HG02623 (cell line): Measurements from ENCODE around the gene EMC9.

Experiments used
- ATAC-seq: cut with Tn5 transposase; IDR thresholded peaks from one replicate; pipeline ENCODE4 v1.9.1; 2021; ENCODE audit warnings: moderate library complexity; ENCODE audit not compliant: unreplicated experiment

The EMC9 gene

DNA sequence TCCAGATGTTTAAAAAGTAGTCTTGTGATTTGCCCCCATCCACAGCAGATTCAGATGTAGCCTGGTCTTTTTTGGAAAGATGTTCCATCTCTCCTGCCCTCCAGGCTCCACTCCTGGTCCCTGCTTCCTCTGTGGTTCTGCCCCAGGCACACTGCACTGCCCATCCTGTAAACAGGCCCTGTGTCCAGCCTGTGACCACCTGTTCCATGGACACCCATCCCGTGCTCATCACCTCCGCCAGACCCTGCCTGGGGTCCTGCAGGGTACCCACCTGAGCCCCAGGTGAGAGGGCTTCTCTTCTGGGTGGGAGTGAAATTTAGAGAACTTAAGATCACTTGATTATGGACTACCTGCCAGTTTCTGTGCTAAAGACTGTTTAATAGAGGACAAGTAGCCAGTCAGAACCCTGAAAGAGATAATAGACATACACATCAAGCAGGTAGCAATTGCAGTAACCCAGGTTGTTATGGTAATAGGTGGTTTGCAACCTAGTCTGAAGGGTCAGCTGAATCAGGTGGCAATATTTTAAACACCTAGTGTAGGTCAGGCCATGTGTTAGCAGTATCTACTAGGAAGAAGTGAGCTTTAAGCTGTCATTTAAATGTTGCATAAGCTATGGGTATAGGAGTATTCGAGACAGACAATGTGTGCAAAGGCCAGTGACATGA lies 8.0 kb upstream of the EMC9 start:
- no peak for ATAC-seq

DNA sequence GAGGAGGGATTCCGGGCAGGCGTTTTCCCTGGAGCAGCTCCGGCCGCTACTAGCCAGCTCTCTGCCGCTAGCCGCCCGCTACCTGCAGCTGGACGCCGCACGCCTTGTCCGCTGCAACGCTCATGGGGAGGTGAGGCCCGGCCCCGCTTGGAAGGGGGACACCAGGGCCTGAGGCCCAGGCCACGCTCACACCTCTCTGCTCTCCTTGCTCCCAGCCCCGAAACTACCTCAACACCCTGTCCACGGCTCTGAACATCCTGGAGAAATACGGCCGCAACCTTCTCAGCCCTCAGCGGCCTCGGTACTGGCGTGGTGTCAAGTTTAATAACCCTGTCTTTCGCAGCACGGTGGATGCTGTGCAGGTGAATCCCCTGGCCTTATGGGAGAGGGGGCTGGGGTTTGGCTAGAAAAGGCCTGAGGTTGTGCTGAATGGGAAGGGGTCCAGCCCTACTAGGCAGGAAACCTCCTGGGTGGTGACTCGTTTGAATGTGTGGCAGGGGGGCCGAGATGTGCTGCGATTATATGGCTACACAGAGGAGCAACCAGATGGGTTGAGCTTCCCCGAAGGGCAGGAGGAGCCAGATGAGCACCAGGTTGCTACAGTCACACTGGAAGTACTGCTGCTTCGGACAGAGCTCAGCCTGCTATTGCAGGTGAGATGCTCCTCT lies 6.5 kb upstream of the EMC9 start:
- ATAC-seq, result no peak

DNA sequence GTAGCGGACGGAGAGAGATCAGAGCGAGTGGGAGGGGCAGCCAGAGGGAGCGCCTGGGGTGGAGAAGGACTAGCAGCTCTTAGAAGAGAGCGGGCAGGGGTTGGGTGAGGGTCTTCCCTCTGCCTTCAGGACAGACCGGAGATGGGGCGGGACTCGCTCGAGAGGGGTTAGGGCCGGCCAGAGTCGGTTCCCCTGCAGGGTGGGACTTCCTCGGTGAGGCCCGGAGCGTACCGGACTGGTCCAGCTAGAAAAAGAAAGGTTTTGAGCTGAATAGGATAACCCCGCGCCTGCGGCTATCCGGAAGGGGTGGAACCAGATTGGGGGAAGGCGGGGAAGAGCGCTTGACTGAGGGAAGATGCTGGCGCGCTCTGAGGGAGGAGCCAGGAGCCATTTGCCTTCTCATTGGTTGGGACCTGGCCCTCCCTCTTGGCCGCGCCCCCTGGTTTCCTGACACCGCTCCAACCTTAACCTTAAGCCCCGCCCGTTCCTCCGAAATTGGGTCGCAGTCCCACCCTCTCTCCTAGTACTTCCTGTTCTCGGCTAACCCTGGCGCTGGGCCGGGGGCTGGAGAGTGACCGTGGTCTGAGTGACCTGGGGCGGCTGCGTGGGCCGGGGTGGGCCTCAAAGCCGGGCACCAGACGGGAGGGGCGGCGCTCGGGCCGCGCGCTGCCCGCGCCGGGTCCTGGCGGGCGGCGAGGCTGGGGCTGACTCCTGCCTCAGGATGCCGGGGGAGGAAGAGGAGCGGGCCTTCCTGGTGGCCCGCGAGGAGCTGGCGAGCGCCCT lies 5.8 kb upstream of the EMC9 start, which contains the start of gene RNF31:
Gene RNF31, plus strand, starts transcription at position 521 of the 783 bp plus-strand sequence. Its CDS starts 201 bp downstream, at position 722.
- ATAC-seq, result peak; percentile 78

DNA sequence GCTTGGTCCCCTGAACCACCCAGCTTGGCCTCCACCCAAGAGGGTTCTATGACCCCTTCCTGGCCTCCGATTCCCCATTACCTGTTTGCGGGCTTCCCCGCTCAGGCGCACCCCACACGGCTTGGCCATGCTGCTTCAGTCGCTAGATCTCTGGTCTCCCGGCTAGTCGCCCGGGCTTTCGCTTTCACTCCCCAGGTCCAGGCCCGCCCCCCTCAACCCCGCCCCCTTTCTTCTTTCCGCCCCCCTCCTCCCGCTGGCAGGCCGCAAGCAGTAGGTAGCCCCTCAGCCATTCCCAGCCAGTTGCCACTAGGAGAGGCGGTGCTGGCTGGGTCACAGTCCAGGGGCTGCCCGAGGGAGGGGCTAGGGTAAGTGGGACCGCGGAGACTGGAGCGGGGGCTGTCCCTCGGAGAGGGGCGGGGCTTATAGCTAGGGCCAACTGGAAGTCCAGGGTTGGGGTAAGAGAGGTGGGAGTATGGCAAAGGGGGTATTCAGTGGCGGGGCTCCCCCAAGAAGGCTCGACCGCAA lies 5.1 kb upstream of the EMC9 start, which contains the start of gene PSME2:
Gene PSME2, minus strand, starts transcription at position 158 of the 525 bp plus-strand sequence. Its CDS starts 29 bp downstream, at position 129.
- ATAC-seq, result peak; percentile 58

DNA sequence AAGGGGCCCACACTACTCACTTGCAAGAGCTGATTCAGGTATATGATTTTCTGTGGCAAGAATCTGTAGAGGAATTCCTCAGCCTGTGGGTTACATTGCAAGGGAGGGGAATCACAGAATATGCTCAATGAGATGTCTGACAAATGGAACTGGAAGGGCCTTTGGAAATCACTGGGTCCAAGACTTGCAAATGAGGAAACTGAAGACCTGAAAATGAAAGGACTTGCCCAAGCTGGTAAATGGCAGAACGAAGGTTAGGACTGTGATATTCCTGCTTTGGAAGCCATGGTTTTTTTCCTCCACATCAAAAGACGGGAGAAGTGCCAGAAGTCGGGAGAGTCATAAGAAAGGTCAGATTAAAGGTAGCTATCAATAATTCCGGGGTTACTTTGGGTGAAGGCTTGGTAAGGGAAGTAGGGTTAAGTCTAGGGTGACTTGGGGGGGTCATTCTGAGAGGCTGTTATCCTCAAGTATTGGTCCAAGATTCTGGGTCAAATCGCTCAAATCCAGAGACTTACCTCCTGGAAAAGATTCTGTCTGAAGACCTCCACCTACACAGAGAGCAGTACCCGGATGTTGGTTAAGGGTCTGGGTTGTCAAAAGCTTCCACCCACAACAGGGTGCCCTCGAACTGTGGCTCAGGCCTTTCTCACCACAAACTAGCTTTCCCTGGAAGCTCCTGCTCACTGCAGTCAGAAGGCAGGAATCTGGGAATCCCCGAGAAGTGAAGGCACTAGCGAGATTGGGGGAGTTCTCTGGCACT lies 4.5 kb upstream of the EMC9 start:
- no peak for ATAC-seq

DNA sequence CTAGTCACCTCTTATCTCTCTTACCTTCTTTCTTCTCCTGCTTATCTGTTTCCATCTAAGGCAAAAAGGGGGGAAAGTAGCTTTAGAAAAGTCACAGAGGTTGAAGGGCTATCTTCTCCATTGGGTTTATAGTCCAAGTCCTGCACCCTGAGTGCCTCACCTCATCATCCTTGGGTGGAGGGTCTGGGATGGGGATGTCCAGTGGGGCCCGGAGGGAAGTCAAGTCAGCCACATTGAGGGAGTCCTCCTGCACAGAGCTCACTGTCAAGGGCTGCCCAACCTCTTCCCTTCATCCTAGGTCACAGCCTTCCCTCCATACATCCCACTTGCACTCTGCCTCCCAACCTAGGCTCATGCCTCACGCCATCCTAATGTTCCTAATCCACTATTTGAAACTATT lies 3.8 kb upstream of the EMC9 start:
- no peak for ATAC-seq

DNA sequence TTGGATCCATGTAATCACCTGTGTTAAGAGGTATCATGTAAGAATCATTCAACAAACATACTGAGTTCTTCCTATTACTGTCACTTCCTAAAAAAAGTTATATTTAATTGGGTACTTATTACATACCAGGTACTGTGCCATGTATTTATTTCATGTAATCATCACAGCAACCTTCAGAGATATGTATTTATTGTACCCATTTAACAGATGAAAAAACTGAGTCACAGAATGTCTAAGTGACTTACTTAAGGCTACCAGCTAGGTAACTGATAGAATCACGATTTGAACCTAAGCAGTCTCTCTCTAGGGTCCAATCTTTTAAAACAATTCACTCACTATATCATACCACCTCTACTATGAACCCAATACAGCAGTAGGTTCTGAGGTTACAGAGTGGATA lies 3.1 kb upstream of the EMC9 start:
- no peak for ATAC-seq

DNA sequence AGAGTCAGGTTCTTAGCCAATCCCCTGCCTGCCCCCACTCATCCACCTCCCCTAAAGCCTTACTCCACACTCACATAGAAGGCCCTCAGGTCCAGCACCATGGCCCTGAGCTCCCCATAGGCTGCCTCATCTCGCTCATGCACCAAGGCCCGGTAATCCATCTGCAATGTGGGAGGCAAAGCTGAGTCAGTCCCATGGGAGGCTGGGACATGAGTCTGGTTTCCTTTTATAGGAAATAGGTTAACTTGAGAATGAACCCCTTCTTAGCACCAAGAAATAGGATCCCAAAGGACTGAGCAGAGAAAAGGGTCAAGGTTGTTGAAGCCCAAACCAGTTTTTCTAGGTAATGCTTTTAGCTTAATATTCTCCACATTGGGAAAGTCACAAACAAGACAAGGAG lies 2.1 kb upstream of the EMC9 start:
- ATAC-seq, result no peak

DNA sequence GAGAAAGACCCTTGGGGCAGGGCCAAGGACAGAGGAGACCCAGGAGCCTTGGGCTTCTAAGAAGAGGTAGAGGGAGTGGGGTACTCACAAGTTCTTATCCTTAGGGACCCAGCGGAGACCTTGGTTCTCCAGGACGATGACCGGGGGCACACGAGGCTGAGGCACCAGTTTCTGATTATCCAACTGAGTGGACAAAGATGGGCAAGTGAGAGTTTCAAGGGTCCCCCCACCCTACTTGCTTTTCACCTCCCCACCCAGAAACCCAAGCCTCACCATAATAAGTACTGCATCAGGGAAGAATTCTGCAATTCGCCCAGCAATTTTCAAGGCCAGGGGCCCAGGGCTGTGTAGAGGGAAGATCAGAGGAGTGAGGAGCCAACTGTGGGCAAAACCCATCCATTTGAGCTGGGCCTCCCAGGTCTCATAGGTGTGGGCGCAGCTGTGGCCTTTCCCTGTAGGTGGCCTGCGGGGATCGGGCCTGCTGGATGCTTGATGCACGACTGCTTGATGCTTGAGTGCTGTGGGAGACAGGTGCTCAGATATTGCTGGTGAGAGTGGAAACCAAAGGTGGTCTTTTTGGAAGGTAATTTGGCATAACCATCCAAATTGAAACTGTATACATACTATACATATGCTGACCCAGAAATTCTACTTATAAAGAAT lies 2.0 kb downstream of the EMC9 start:
- ATAC-seq, result no peak

DNA sequence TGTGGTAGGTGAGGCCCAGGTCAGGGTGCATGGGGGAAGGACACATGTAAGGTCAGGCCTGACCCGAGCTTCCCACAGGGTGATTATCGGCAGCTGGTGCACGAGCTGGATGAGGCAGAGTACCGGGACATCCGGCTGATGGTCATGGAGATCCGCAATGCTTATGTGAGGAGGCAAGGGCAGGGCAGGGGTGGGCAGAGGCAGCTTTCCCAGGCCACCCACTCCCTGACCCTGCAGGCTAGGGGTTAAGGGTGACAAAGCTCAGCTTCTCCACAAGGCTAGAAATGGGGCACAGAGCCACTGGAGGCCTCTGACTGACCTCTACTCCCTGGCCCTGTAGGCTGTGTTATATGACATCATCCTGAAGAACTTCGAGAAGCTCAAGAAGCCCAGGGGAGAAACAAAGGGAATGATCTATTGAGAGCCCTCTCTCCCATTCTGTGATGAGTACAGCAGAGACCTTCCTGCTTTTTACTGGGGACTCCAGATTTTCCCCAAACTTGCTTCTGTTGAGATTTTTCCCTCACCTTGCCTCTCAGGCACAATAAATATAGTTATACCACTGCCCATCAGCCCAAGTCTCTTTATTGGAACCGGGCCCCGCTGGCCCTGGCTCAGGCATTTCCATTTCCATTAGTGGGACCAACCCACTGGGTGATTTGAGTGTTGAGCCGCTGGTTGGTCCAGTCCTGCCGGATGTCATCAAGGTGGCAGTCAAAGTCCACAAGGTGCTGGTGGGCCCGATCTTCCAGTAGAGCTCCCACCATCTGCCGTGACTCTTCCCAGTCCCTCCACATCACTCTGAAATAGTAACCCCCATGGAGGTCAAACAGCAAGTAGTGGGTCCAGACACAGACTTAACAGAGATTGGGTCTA lies 2.8 kb downstream of the EMC9 start:
- ATAC-seq, result no peak

DNA sequence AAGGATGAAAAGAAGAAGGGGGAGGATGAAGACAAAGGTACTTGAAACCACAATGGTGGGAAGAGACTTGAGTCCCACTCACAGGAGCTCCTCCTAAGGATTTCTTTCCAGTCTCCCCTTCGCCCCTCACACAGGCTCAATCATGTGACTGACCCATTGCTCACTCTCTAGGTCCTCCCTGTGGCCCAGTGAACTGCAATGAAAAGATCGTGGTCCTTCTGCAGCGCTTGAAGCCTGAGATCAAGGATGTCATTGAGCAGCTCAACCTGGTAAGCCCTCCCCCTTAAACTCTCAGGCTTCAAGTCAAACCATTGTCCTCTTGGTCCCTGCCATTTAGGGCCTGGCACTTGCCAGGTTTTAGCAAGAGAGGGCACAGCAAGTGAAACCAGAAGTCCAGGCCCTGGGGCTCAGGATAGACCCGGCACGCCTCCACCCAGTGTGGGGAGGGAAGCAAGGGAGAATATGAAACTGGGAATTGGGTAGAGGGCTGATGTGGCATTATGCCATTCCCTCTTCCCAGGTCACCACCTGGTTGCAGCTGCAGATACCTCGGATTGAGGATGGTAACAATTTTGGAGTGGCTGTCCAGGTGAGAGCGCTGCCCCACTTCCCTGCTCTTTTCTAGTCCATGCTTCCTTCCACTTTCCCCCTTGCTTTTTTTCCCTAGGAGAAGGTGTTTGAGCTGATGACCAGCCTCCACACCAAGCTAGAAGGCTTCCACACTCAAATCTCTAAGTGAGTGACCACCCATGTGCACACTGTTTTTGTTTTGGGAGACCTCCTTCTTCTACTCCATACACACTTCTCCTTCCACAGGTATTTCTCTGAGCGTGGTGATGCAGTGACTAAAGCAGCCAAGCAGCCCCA lies 3.6 kb downstream of the EMC9 start:
- no peak for ATAC-seq

DNA sequence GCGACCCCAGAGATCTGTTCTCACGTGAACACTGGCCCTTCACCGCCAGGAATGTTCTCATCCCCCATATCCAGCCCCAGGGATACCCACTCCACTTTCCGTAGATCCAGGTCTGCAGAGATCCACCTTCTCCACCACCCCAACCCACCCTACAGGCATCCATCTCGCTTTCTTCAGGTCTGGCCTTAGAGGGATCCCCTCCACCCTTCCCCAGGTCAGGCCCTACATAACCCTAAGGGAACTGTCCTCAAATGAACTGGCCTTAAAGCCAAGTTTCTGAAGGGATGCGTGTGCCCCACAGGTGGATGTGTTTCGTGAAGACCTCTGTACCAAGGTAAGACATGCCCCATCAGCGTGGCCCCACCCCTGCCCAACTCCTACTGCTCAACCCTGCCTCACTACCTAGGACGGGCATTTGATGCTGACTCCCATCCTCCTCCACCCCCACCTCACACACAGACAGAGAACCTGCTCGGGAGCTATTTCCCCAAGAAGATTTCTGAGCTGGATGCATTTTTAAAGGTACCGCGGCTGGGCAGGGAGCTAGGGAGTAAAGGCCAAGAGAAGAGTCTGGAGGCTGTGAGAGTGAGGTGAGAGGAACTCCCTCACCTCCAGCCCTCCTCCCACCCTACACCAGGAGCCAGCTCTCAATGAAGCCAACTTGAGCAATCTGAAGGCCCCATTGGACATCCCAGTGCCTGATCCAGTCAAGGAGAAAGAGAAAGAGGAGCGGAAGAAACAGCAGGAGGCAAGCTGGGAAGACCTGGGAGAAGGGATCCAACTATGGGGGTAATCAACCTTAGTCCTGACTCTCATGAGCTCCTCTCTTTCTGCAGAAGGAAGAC lies 4.5 kb downstream of the EMC9 start:
- no peak for ATAC-seq

DNA sequence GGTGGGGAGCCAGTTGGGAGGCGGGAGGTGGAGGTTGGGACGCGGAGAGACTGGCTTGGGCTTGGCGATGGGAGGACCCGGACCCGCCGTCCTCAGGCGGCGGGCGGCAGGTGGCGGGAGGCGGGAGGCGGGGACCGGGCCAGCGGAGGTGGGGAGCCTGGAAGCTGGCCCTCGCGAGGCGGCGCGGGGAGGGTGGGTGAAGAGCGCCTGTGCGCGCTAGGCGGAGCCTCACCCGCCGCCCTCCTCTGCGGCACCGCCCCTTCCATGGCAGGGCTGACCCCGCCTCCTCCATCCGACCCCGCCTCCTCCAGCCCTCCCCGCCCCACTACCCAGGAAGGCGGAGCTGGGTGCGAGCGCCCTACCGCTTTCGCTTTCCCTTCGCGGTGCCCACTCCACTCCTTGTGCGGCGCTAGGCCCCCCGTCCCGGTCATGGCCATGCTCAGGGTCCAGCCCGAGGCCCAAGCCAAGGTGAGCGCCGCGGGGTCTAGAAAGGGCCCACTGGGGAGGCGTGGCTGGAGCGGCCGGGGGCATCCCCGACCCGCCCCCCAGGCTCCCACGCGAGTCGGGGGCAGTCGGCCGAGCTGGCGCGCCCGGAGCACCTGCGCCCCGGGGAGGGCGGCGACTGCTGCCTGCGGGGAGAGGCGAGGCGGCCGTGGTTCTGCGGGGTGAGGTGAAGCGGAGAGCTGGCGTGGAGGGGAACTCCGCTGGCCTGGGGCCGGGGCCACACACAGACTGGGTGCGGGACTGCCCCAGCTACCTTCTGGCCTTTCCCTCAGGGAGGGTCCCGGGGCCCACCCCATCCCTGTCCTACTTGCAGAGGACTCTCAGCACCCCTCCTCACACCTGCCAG lies 5.3 kb downstream of the EMC9 start, which contains the start of gene PSME1:
Gene PSME1, plus strand, starts transcription at position 361 of the 850 bp plus-strand sequence. Its CDS starts 69 bp downstream, at position 430.
- peak; percentile 80 for ATAC-seq

DNA sequence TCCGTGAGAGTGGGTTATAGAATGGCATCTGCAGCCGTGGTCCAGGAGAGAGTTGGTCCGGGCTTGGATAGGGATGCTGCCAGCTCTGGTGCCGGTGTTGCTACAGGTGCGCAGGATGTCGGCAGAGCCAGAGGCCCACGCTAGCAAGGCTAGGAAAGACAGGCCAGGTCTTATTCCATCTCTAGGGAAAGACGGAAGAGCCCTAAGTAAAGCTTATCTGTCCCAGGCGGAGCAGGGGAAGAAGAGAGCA lies 5.9 kb downstream of the EMC9 start:
- ATAC-seq, result peak; percentile 4

DNA sequence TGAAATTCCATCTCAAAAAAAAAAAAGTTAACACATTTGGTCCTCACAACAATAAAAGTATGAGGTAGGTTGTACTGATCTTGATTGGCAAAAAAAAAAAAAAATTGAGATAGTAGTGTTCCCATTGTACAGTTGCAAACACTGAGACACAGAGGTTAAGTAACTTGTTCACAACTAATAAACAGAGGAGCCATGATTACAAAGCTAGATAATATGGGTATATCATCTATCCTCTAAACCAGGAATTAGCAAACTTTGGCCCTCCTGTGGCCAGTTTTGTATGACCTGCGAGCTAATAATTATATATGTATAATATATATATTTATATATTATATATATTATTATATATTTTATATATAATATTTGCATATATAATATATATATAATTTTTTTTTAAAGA lies 7.7 kb downstream of the EMC9 start:
- ATAC-seq, result no peak

DNA sequence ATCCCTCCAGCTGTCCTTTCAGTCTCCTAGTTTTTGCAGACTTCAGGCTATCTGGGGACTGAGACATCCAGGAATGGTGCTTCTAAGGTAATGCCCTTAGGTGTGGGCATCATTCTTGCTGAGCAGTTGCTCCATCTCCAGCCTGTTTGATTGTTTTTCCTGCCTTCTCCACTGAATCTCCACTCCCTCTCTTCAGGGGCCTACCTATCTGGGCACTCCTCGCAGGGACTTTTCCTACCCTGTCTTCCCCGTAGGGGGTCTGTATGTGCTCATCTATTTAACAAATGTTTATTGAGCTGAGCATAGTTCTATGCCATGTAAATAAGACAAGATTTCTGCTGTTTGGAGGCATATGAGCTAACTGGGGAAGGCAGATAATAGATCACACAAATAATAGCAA lies 8.4 kb downstream of the EMC9 start:
- no peak for ATAC-seq
